NCI-H1694 treated with DMSO at 0.1 percent for 48 hours (cell line): Measurements from ENCODE around the gene NDOR1.

Experiments used
- DNase-seq: peaks from one replicate; lab custom pipeline; 2025; lab: John Stamatoyannopoulos, UW

NDOR1 gene

DNA sequence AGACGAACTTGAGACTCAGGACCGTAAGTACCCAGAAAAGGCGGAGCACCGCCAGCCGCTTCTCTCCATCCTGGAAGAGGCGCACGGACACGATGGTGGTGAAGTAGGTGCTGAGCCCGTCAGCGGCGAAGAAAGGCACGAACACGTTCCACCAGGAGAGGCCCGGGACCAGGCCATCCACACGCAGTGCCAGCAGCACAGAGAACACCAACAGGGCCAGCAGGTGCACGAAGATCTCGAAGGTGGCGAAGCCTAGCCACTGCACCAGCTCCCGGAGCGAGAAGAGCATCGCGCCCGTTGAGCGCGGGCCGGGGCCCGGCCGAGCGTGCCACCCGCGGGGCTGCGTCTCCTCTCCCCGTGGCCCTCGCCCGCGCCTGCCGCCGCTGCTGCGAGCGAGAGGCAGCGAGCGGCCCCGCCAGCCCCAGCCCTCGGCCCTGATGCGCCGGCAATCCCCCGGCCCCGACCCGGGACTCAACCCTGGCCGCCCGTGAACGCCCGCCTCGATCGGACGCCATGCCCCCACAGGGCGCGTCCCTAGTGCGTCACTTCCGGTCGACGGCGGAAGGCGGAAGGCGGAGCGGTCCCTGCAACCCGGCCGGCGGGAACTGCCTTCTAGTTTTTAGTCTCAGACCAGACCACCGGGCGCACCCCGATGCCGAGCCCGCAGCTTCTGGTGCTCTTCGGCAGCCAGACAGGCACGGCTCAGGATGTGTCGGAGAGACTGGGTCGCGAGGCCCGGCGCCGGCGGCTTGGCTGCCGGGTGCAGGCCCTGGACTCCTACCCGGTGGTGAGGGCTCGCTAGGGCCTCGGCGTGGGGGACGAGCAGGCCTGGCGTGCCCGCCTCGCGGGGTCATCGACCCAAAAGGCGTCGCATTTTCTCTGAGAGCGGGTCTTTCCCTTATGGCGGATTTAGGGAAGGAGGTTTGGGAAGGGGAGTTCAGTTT lies at the start of gene NDOR1, which contains the start of gene TMEM203:
TSS of gene NDOR1 (plus strand) at position 575 of the 944 bp plus-strand sequence. CDS start at position 653, 78 bp downstream.
TSS of gene TMEM203 (minus strand) at position 523 of the 944 bp plus-strand sequence. CDS start at position 289, 234 bp downstream.
- DNase-seq: peak; percentile 42

GRCh38 chr9:137156567-137157375 lies 48.7 kb upstream of the NDOR1 start:
- no peak for DNase-seq

DNA sequence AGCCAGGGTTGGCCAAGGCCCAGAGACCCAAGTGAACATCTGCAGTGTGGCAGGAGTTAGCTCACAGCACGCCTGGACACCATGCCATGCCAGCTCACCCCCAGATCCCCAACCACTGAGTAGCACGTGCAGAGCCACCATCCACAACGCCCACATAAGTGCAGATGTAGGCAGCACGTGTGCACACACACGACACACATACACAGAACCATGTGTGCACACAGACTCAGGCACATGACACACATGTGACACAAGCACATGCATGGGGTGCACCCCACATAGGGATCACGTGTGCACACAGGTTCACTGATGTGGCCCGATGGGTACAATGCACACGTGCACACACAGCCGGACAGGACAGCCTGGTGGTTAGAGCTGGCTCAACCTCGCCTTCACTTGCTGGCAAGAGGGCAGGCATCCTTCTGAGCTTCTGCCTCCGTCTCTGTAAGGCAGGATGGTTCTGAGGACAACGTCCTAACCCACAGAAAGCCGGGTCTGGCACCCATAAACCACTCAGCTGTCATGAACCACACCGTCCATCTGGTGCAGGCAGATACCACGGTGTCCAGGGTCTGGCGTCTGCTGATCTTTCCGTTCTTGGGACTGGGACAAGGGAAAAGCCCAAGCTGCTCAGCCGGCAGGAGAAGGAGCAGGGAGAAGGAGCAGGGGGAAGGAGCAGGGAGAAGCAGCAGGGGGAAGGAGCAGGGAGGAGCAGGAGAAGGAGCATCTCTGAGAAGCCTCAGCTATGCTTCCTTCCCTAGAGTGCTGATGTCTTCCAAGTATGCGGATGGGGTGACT lies 47.7 kb upstream of the NDOR1 start:
- no peak for DNase-seq

DNA sequence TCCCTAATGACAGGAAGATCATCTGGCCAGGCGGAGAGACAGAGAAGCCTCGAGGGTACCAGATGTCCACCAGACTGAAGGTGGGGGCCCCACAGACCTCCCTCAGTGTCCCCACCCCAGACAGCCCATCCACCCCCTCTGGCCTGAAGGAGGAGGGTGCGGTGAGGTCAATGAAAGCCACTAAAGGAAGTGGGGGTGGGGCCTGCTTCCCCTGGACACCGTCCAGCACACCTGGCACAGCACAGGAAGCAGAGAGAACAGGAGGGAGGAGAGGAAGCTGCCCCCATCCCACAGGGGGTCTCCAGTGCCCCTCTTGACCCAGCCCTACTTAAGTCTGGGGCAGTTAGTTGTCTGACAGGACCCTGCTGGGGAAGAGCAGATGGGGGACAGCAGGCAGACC lies 46.9 kb upstream of the NDOR1 start:
- no peak for DNase-seq

- no peak for DNase-seq
Measured at GRCh38 chr9:137159105-137160053, 46.1 kb upstream of the NDOR1 start.

DNA sequence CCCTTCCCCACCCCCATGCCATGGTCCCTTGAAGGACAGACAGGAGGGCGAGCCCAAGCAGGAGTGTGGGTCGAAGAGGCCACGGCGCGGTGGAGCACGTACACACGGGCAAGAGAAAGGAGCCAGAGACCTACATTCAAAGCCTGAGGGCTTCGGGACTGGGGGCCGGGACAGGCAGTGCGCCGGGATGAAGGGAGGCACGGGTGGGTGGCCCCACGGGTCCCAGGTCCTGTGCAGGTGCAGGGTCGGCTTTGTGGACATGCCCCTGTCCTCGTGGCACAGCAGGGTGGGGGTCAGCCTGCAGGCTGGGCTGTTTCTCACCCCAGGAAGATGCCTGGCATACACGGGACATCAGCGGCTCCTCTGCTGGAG lies 45.5 kb upstream of the NDOR1 start:
- no peak for DNase-seq

DNA sequence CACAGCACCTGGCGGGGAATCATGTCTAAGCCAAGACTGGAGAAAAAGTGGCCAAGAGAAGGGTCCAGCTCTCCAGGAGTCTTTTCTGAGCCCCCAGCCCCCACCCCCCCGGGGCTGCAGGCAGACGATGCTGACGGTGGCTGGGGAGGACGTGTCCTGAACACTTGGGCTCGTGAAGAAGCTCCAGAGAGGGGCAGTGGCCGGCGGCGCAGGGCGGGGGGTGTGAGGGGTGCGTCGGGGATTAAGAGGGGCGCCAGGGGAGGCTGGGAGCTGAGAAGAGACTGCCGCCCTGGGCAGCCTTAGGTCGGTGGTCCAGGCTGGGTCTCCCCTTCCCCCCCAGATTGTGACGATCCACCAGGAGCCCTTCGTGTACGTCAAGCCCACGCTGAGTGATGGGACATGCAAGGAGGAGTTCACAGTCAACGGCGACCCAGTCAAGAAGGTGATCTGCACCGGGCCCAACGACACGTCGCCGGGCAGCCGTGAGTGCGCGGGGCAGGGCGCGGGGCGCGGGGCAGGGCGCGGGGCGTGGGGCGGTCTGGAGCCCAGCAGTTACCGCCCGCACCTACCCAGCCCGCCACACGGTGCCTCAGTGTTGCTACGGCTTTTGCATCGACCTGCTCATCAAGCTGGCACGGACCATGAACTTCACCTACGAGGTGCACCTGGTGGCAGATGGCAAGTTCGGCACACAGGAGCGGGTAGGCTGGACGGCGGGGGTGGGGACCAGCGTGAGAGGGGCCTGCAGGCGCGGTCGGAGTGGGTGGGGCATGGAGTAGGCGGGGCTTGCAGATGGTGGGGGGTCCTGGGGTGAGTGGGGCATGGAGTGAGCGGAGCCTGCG lies 44.6 kb upstream of the NDOR1 start:
- no peak for DNase-seq

DNA sequence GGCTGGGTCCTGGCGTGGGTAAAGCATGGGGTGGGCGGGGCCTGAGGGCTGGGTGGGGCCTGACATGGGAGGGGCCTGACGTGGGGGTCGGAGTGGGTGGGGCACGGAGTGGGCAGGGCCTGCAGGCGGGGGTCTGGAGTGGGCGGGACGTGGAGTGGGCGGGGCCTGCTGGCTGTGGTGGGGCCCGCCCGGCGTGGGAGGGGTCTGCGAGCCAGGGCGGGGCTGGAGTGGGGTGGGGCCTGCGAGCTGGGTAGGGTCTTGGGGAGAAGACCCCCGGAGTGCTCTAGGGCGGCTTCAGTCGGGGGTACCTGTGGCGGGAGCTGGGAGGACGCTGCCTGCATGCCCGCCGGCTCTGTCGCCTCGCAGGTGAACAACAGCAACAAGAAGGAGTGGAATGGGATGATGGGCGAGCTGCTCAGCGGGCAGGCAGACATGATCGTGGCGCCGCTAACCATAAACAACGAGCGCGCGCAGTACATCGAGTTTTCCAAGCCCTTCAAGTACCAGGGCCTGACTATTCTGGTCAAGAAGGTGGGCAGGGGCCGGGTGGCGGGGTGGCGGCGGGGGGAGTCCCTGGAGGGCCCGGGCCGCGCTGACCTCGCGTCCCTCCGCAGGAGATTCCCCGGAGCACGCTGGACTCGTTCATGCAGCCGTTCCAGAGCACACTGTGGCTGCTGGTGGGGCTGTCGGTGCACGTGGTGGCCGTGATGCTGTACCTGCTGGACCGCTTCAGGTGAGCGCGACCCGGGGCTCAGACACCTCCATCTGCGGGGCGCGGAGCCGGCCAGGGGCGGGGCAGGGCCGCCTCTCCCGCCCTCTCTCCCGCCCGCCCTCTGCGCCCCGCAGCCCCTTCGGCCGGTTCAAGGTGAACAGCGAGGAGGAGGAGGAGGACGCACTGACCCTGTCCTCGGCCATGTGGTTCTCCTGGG lies 43.7 kb upstream of the NDOR1 start:
- DNase-seq: no peak

DNA sequence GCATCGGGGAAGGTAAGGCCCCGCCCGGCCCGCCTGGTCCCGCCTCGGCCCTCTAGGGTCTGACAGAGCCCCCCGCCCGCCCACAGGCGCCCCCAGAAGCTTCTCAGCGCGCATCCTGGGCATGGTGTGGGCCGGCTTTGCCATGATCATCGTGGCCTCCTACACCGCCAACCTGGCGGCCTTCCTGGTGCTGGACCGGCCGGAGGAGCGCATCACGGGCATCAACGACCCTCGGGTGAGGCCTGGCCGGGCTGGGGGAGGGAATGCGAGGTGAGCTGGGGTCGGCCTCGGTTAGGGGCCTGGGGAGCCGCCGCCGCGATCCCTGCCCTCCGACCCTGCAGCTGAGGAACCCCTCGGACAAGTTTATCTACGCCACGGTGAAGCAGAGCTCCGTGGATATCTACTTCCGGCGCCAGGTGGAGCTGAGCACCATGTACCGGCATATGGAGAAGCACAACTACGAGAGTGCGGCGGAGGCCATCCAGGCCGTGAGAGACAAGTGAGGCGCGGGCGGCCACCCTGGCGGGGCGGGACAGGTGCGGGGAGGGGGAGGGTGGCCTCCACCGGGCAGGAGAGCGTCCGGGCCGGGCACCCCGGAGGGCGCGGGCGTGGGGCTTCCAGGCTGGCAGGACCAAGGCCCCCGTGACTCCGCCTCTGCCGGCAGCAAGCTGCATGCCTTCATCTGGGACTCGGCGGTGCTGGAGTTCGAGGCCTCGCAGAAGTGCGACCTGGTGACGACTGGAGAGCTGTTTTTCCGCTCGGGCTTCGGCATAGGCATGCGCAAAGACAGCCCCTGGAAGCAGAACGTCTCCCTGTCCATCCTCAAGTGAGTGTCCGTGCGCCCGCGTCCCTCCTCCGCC lies 42.8 kb upstream of the NDOR1 start:
- DNase-seq: no peak

DNA sequence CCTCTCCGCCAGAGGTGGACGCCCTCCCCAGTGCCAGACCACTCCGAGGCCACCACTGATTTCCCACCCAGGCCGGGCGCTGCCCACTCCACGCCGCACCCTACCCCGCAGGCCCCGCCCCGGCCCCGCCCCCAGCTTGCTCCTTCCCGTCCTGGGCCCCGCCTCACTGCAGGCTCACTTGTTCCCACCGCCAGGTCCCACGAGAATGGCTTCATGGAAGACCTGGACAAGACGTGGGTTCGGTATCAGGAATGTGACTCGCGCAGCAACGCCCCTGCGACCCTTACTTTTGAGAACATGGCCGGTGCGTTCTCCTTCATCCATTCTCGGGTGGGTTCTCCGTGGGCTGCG lies 42.2 kb upstream of the NDOR1 start:
- no peak for DNase-seq

GRCh38 chr9:137163805-137164204 lies 41.7 kb upstream of the NDOR1 start:
- no peak for DNase-seq

DNA sequence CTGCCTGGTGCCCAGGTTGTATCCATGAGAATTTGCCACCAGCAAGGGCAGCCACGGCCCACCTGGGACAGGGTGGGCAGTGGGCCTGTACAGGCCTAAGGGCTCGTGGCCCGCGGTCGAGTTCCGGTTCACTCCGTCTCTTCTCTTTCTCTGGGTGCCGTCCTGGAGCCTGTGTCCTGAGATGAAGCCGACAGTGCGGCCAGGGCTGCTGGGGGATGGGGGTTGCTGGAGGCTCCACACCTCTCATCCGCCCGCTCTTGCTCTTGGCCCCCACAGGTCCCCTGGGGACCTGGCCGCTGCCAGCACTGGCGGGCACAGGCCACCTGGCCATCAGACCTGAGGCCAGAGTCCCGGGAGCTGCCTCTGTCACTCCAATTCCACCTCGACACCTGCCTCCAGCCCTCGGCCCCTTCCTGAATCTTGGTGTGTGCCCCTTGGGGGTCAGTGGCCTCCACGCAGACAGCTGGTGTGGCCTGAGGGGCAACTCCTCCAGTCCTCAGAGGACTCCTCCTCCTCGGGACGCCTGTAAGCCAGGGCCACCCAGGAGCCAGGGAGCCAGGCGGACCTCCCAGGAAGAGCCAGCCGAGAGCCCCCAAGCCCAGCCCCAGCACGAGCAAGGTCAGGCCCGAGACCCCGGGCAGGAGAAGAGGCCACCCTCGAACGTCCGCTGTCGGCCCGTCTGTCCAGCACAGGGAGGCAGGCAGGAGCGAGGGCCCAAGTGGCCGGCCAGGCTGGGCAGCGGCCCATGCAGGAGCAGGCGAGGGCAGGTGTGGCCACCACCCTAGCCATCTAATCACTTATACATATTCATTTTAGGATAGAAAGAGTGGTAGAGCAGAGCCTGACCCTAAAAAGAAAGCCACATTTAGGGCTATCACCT lies 40.9 kb upstream of the NDOR1 start:
- no peak for DNase-seq

DNA sequence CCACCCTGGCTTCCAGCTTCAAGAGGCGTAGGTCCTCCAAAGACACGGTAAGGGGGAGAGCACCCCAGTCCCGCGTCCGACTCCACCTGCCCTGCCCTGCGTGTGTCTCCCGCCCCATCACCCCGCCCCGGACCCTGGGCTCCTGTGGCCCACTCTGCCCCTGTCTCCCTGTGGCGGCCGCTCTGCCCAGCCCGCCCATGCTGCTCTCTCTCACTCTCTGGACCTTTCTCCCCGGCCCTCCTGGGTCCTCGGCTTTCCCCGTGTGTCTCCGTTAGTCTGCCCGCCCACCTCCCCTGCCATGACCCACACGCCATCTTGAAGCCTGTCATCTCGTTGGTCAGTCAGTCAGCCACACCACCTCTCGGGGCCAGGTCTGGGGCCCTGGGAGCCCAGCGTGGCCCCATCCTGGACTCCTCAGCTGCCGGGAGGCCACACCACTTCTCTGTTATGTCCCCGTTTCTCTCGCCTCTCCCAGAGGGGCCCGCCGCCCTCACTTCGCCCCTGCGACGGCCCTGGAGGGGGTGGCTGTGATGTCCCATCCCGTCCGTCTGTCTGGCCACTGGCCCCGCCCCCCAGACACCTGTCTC lies 40.2 kb upstream of the NDOR1 start:
- DNase-seq: no peak

GRCh38 chr9:137166380-137167229 lies 38.9 kb upstream of the NDOR1 start:
- no peak for DNase-seq

- no peak for DNase-seq
Measured at GRCh38 chr9:137167277-137167746, 38.2 kb upstream of the NDOR1 start.
